Esophagus (tissue), 2 donors: Measurements from ENCODE around the gene BGN. TPM values are rescaled to one million over a fixed set of nuclear protein-coding genes. Genes with fewer than 3 reads are reported as not detected.

Experiments used
- polyA plus RNA-seq, 2 donors: library from polyadenylated mRNA; stranded (reverse); fragments of 200-250 nt; gene quantifications; one replicate each; pipeline ENCODE4 v1.2.3, GENCODE V29; 2013
- donor health status: healthy with polysubstance abuse.
- donor health status: Bipolar disorder and iron deficiency.

Gene BGN
- polyA plus RNA-seq, 2 donors, result 11.6 to 13.4 TPM

Other genes with a start within 250 kb of the BGN start
- not detected for gene PNMA6F, start 173.2 kb upstream of the BGN start, polyA plus RNA-seq
- gene ZNF275, start 160.8 kb upstream of the BGN start, polyA plus RNA-seq, result 1 to 10 TPM in 1 of 2 donors, under 1 TPM in 1; 0.71 to 1.6 TPM
- gene PNMA6E, start 93.6 kb upstream of the BGN start, polyA plus RNA-seq, result not detected
- under 1 TPM; 0.04 to 0.05 TPM for gene ZFP92, start 83.5 kb upstream of the BGN start, polyA plus RNA-seq
- 1 to 10 TPM; 1.9 to 2.8 TPM for gene TREX2, start 48.9 kb upstream of the BGN start, polyA plus RNA-seq
- gene HAUS7, start 24.4 kb upstream of the BGN start, polyA plus RNA-seq, result 10 to 100 TPM; 14.7 to 27.1 TPM
- gene ATP2B3, start 22.7 kb downstream of the BGN start, polyA plus RNA-seq, result not detected
- gene CCNQ, start 104.2 kb downstream of the BGN start, polyA plus RNA-seq, result 10 to 100 TPM; 20.1 to 24.7 TPM
- gene DUSP9, start 152.2 kb downstream of the BGN start, polyA plus RNA-seq, result under 1 TPM; 0.18 to 0.46 TPM
- gene PNCK, start 178.8 kb downstream of the BGN start, polyA plus RNA-seq, result 1 to 10 TPM; 5.0 to 6.4 TPM
- 10 to 100 TPM; 33.0 to 41.4 TPM for gene SLC6A8, start 192.9 kb downstream of the BGN start, polyA plus RNA-seq
- gene BCAP31, start 229.4 kb downstream of the BGN start, polyA plus RNA-seq, result 100 to 1,000 TPM in 1 of 2 donors, 10 to 100 TPM in 1; 98.8 to 185 TPM
- gene ABCD1, start 229.9 kb downstream of the BGN start, polyA plus RNA-seq, result 1 to 10 TPM; 1.8 to 2.9 TPM